LNCaP clone FGC (cell line): ENCODE results near the gene PDE4D.
A peak's percentile ranks its signal among the peaks of the same experiment; 100 is the strongest.

Source experiments
- DNase-seq: peaks from one replicate; pipeline ENCODE4 v3.0.0-alpha.2; 2011; ENCODE audit warnings: low read depth
- H3K4me3 ChIP-seq: 2 replicates; pipeline ENCODE4 v1.5.1; 2011; ENCODE audit warnings: mild to moderate bottlenecking, low read depth, low read length, control low read depth
- CTCF ChIP-seq: IDR thresholded peaks from 2 replicates; pipeline ENCODE4 v1.5.1; 2012; ENCODE audit warnings: mild to moderate bottlenecking; ENCODE audit not compliant: control insufficient read depth, insufficient read depth; ENCODE audit errors: extremely low read depth

Gene PDE4D

GRCh38 chr5:59704936-59705335, 188.6 kb downstream of the PDE4D start:
- no peak for TF ChIP-seq CTCF
- H3K4me3 ChIP-seq, result no peak overlapping the region
- DNase-seq, result no peak

- TF ChIP-seq CTCF, result no peak
- no peak overlapping the region for H3K4me3 ChIP-seq
- no peak for DNase-seq
Measured at GRCh38 chr5:59703789-59704188, 189.7 kb downstream of the PDE4D start.

- DNase-seq, result no peak
Measured at GRCh38 chr5:59698207-59699178, 195.0 kb downstream of the PDE4D start.

GRCh38 chr5:59694411-59694810, 199.1 kb downstream of the PDE4D start:
- H3K4me3 ChIP-seq, result no peak overlapping the region
- no peak for TF ChIP-seq CTCF
- no peak for DNase-seq

More at GRCh38 chr5:59698207-59699178, 195.0 kb downstream of the PDE4D start:
- no peak overlapping the region for H3K4me3 ChIP-seq
- no peak for TF ChIP-seq CTCF

- H3K4me3 ChIP-seq, result no peak overlapping the region
- no peak for DNase-seq
- TF ChIP-seq CTCF, result no peak
Measured at GRCh38 chr5:59693492-59694309, 199.8 kb downstream of the PDE4D start.

- peak; percentile 30; the same call in 1 of the 2 replicates for TF ChIP-seq CTCF
- DNase-seq, result peak; percentile 21
- no peak overlapping the region for H3K4me3 ChIP-seq
Measured at GRCh38 chr5:59685793-59686192, 207.7 kb downstream of the PDE4D start.
